Tibial nerve (tissue), 3 donors: Measurements from ENCODE around the gene NRN1L.

Experiments used
- POLR2A ChIP-seq, 2 donors: fragments of 450-650 bp; IDR thresholded peaks; one replicate each; pipeline ENCODE4 v1.6.1; 2017; ENCODE audit warnings: antibody characterized with exemption in 2 of 2, mild to moderate bottlenecking in 2 of 2, moderate library complexity in 2 of 2
- TF ChIP-seq, protein P1 (sequence below), 5 experiments: fragments of 200-600 bp in 3 of 5; fragments of 450-650 bp in 2 of 5; sonication (generic) in 3 of 5; IDR thresholded peaks; one replicate each; pipeline ENCODE4 v1.5.1; 2016 to 2019; ENCODE audit warnings: antibody characterized with exemption in 5 of 5, mild to moderate bottlenecking in 3 of 5, moderate library complexity in 2 of 5

DNA sequence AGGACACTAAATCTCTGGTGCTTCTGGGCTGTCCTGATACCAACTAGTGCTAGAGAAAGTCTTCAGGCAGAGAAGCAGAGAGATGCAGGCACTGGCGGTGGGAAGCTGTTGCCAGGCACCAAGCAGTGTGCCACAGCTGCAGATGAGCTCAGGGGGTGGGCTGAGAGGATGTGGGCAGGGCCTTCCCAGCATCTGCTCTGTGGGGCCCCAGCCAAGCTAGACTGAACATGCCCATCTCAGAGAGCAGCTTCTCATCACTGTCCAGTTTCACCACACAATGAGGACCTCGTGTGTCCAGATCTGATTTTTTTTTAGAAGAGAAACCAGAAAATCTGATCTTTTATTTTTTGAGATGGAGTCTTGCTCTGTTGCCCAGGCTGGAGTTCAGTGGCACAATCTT is 25.5 kb downstream of the NRN1L start:
- TF ChIP-seq, protein P1, sequence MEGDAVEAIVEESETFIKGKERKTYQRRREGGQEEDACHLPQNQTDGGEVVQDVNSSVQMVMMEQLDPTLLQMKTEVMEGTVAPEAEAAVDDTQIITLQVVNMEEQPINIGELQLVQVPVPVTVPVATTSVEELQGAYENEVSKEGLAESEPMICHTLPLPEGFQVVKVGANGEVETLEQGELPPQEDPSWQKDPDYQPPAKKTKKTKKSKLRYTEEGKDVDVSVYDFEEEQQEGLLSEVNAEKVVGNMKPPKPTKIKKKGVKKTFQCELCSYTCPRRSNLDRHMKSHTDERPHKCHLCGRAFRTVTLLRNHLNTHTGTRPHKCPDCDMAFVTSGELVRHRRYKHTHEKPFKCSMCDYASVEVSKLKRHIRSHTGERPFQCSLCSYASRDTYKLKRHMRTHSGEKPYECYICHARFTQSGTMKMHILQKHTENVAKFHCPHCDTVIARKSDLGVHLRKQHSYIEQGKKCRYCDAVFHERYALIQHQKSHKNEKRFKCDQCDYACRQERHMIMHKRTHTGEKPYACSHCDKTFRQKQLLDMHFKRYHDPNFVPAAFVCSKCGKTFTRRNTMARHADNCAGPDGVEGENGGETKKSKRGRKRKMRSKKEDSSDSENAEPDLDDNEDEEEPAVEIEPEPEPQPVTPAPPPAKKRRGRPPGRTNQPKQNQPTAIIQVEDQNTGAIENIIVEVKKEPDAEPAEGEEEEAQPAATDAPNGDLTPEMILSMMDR (IDR thresholded peaks at IDR 0.05): no peak
- TF ChIP-seq POLR2A (IDR thresholded peaks at IDR 0.05): no peak
